Measurements from ENCODE around the gene DAP3. TPM values are rescaled to one million over a fixed set of nuclear protein-coding genes. Genes with fewer than 3 reads are reported as not detected.
"Not testable (repeated sequence)": the region's sequence is repeated elsewhere in the genome, so short reads cannot be mapped to it uniquely, and the experiment has no call there.

Gene DAP3
- total RNA-seq, 4 donors from 2014 or later, result 158 to 204 (median 186) TPM

DNA sequence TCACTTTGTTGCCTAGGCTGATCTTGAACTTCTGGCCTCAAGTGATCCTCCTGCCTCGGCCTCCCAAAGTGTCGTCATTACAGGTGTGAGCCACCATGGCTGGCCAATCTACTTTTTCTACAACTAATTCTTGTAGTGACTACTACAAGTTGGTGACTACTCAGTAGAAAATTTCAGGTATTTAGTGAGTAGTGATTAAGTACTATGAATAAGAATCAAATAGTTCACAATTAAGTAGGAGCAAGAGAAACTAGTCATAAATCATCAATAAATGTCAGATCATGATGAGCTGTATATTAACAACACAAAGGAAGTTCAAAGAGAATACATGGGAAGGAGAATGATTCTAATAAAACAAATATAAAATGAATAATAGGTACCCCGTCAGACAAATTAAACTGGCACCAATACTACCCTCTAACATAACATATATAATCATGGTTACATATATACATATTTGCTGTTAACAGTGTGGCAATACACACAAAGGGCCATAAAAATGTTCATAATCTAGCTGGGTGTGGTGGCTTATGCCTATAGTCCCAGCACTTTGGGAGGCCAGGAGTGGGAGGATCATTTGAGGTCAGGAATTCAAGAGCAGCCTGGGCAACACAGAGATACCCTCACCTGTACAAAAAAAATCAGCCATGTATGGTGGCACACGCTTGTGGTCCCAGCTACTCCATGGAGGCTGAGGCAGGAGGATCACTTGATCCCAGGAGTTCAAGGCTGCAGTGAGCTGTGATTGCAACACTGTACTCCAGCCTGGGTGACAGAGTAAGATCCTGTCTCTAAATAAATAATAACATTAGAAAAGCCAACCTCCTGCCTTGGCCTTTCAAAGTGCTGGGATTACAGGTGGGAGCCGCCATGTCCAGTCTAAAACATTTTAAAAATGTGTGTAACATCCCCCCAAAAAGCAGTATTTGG is 19.4 kb upstream of the DAP3 start:
- Histone ChIP-seq H3K27me3 (no peaks in the 10 kb centered on the region), H3K4me1 (no peaks in the 10 kb centered on the region), H3K27ac (no peak overlapping the region), H3K9me3 (no peaks in the 10 kb centered on the region), H3K4me3 (no peak overlapping the region), H3K36me3 (peaks cover 3 to 93% of the 10 kb centered on the region in 2 donors)
- no peak for TF ChIP-seq POLR2A (IDR thresholded peaks at IDR 0.05)
- no peak for TF ChIP-seq CTCF (IDR thresholded peaks at IDR 0.05 in 4 of 5, conservative IDR thresholded peaks at IDR 0.05 in 1 of 5)
- intact Hi-C loops (cut with DNase I; ENCODE audit: low total_unique reads) (no loop called here), in situ Hi-C loops (cut with MboI; ENCODE audit: low sequenced_read_pairs in 4 of 4) (loop anchor here in 1 of 4 donors (25.0 kb wide), 1 partner anchor 1407 kb away; the partner anchor contains the start of gene HAX1)
- no peak for ATAC-seq
- no peak for DNase-seq

- Histone ChIP-seq H3K36me3 (peaks cover 3 to 93% of the 10 kb centered on the region in 2 donors), H3K4me1 (no peaks in the 10 kb centered on the region), H3K27ac (no peak overlapping the region), H3K4me3 (no peak overlapping the region), H3K9me3 (no peaks in the 10 kb centered on the region), H3K27me3 (no peaks in the 10 kb centered on the region)
- ATAC-seq (no peak), DNase-seq (no peak)
- in situ Hi-C loops (cut with MboI; ENCODE audit: low sequenced_read_pairs in 4 of 4), result loop anchor here in 1 of 4 donors (25.0 kb wide), 1 partner anchor 1409 kb away; the partner anchor contains the start of gene HAX1
- intact Hi-C loops (cut with DNase I; ENCODE audit: low total_unique reads), result no loop called here
- no peak for TF ChIP-seq CTCF (IDR thresholded peaks at IDR 0.05 in 4 of 5, conservative IDR thresholded peaks at IDR 0.05 in 1 of 5)
- no peak for TF ChIP-seq POLR2A (IDR thresholded peaks at IDR 0.05)
These were observed 17.1 kb upstream of the DAP3 start for GRCh38 chr1:155671750-155672149.

DNA sequence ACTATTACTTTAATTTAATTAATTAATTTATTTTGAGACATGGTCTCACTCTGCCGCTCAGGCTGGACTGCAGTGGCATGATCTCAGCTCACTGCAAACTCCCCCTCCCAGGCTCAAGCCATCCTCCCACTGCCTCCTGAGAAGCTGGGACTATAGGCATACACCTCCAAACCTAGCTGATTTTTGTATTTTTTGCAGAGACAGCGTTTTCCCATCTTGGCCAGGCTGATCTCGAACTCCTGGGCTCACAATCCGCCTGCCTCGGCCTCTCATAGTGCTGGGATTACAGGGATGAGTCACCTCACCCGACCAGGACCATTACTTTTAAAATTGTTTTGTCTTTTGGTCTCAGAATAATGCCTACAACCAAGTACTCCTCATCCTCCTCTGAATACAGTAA is 15.9 kb upstream of the DAP3 start:
- intact Hi-C loops (cut with DNase I; ENCODE audit: low total_unique reads), result no loop called here
- no peak for ATAC-seq
- Histone ChIP-seq H3K4me3 (no peak overlapping the region), H3K36me3 (peaks cover 3 to 93% of the 10 kb centered on the region in 2 donors), H3K27me3 (no peaks in the 10 kb centered on the region), H3K4me1 (no peaks in the 10 kb centered on the region), H3K9me3 (no peaks in the 10 kb centered on the region), H3K27ac (no peak overlapping the region)
- TF ChIP-seq CTCF (IDR thresholded peaks at IDR 0.05 in 4 of 5, conservative IDR thresholded peaks at IDR 0.05 in 1 of 5) (no peak), POLR2A (IDR thresholded peaks at IDR 0.05) (no peak)
- in situ Hi-C loops (cut with MboI; ENCODE audit: low sequenced_read_pairs in 4 of 4), result loop anchor here in 1 of 4 donors (25.0 kb wide), 1 partner anchor 1411 kb away; the partner anchor contains the start of gene HAX1
- no peak for DNase-seq

GRCh38 chr1:155678027-155678426 is 10.9 kb upstream of the DAP3 start:
- H3K4me1 ChIP-seq, result peaks cover 14 to 16% of the 10 kb centered on the region in 2 donors
- H3K36me3 ChIP-seq, result peaks cover 0 to 62% of the 10 kb centered on the region in 2 donors
- H3K27ac ChIP-seq, result no peak overlapping the region
- TF ChIP-seq CTCF (IDR thresholded peaks at IDR 0.05 in 4 of 5, conservative IDR thresholded peaks at IDR 0.05 in 1 of 5), result no peak
- TF ChIP-seq POLR2A (IDR thresholded peaks at IDR 0.05), result no peak
- no peak for DNase-seq
- intact Hi-C loops (cut with DNase I; ENCODE audit: low total_unique reads), result no loop called here
- ATAC-seq, result no peak
- no peak overlapping the region for H3K4me3 ChIP-seq
- H3K9me3 ChIP-seq, result no peaks in the 10 kb centered on the region
- H3K27me3 ChIP-seq, result no peaks in the 10 kb centered on the region
- in situ Hi-C loops (cut with MboI; ENCODE audit: low sequenced_read_pairs in 4 of 4), result no loop called here

GRCh38 chr1:155678992-155679391 is 9.9 kb upstream of the DAP3 start:
- H3K27ac ChIP-seq; intact Hi-C loops (cut with DNase I; ENCODE audit: low total_unique reads); in situ Hi-C loops (cut with MboI; ENCODE audit: low sequenced_read_pairs in 4 of 4); ATAC-seq; H3K9me3 ChIP-seq; H3K4me3 ChIP-seq; DNase-seq; H3K27me3 ChIP-seq: not testable (repeated sequence)
- peaks cover 0 to 55% of the 10 kb centered on the region in 2 donors for H3K36me3 ChIP-seq
- peaks cover 18 to 24% of the 10 kb centered on the region in 2 donors for H3K4me1 ChIP-seq

All from gastrocnemius medialis (tissue), 4 donors.